Hypothalamus (tissue), 51 donors: ENCODE measurements around the gene TRAPPC3.

ENCODE experiments used
- DNase-seq, 51 donors: peaks; one replicate each; lab custom pipeline; 2025; lab: John Stamatoyannopoulos, UW

Gene TRAPPC3

DNA sequence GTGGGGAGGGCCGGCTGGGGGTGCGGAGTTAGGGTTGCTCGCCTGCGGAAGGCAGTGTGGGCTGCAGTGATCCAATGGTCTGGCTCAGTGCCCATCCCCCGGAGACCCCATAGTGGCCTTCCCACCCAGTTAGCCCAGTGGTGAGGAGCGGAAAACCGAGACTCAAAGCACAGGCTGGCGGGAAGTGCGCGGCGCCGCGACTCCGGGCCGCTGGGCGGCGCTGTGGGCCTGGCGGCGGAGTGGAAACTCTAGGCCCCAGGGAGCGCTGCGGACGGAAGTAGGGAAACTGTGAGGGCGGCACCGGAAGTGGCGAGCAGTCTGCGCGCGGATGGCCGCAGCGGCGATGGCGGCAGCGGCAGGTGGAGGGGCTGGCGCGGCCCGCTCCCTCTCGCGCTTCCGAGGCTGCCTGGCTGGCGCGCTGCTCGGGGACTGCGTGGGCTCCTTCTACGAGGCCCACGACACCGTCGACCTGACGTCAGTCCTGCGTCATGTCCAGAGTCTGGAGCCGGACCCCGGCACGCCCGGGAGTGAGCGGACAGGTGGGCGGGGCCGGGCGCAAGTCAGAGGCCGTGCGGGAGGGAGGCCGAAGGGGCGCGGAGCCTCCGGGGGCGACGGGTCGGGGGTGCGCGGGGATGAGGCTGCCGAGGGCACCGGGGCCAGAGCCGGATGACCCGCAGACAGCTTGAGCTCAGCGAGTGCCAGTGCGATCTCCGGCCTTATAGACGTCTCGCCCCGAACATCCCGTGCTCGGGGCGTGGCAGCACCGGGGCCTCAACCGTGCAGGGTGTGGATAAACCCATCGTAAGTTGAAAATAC is 60.5 kb downstream of the TRAPPC3 start, which contains the start of gene ADPRS:
TSS of gene ADPRS (plus strand) at position 316 of the 816 bp plus-strand sequence. CDS start at position 329, 13 bp downstream.
- DNase-seq, result peak; percentile 19 to 91 (median 79)

DNA sequence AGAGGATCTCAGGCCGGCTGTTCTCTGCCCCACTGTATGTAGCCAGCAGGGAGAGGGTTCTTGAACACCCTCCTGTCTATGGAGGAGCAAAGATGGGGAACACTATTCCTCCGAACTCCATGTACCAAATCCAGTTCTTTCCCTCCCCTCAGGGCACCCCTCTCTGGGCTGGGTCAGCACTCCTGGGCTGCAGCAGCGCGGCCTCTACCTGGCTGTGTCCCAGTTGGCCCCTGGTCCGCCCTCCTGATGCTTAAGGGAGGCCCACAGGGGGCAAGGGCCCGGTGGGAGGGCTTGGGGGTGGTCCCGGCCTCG is 61.1 kb downstream of the TRAPPC3 start:
- peak in 2 of 51 donors; percentile 53 to 63 for DNase-seq

GRCh38 chr1:36087233-36088123 is 61.8 kb downstream of the TRAPPC3 start:
- no peak for DNase-seq
